Measurements from ENCODE around the gene EEPD1. TPM values are rescaled to one million over a fixed set of nuclear protein-coding genes. Genes with fewer than 3 reads are reported as not detected.

Gene EEPD1
- total RNA-seq, 1 experiment from 2014 or later = 0.70 TPM

DNA sequence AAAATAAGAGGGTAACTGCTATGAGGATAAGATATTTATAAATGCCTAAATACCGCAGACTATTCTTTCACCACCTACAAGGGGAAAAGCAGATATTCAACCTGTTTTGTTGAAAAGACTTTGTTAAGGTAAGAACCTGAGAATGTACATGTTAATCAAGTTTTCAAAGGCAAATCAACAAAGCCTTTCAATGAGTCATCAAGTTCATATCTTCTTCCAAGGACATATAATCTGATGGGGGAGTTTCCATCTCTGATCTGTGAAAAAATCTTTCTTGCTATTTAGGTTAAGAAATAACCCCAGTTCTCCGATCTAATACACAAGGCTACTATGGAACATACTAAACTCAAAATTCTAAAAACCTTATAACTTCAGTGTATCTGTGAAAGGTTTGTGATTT is 196.6 kb downstream of the EEPD1 start:
- intact Hi-C loops (cut with micrococcal nuclease) = no loop called here
- DNase-seq (ENCODE audit: unreplicated experiment) = no peak
- no peak overlapping the region for H3K4me3 Mint-ChIP-seq (ENCODE audit: unreplicated experiment)
- H3K4me1 Mint-ChIP-seq (ENCODE audit: insufficient read depth, unreplicated experiment) = peaks cover 26% of the 10 kb centered on the region
- TF ChIP-seq, protein P1, sequence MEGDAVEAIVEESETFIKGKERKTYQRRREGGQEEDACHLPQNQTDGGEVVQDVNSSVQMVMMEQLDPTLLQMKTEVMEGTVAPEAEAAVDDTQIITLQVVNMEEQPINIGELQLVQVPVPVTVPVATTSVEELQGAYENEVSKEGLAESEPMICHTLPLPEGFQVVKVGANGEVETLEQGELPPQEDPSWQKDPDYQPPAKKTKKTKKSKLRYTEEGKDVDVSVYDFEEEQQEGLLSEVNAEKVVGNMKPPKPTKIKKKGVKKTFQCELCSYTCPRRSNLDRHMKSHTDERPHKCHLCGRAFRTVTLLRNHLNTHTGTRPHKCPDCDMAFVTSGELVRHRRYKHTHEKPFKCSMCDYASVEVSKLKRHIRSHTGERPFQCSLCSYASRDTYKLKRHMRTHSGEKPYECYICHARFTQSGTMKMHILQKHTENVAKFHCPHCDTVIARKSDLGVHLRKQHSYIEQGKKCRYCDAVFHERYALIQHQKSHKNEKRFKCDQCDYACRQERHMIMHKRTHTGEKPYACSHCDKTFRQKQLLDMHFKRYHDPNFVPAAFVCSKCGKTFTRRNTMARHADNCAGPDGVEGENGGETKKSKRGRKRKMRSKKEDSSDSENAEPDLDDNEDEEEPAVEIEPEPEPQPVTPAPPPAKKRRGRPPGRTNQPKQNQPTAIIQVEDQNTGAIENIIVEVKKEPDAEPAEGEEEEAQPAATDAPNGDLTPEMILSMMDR (IDR thresholded peaks at IDR 0.05; ENCODE audit: unreplicated experiment) = no peak
- no peaks in the 10 kb centered on the region for H3K9me3 Mint-ChIP-seq (ENCODE audit: unreplicated experiment)
- no peak overlapping the region for H3K27ac Mint-ChIP-seq (ENCODE audit: low read depth, unreplicated experiment)
- no TSS peak for BruUV-seq (replicated peaks)
- CTCF ChIA-PET = no interaction called here
- no peaks in the 10 kb centered on the region for H3K36me3 Mint-ChIP-seq (ENCODE audit: insufficient read depth, unreplicated experiment)
- POLR2A ChIA-PET = interaction anchor here (1.2 kb wide), 1 partner anchor 17 kb away, joined by 7 read pairs; no protein-coding TSS in a partner anchor
- H3K27me3 Mint-ChIP-seq (ENCODE audit: insufficient read depth, unreplicated experiment) = no peaks in the 10 kb centered on the region

Other genes with a start within 250 kb of the EEPD1 start
- 64.3 and 104 TPM in 2 replicates for gene ANLN, start 236.6 kb downstream of the EEPD1 start, total RNA-seq (2022)

Data from MCF 10A (cell line).